GM18907 (cell line): ENCODE results near the gene CHST9.
"Not testable (repeated sequence)": the region's sequence is repeated elsewhere in the genome, so short reads cannot be mapped to it uniquely, and the experiment has no call there.

Experiments
- ATAC-seq: cut with Tn5 transposase; IDR thresholded peaks from one replicate; pipeline ENCODE4 v1.9.1; 2021; ENCODE audit warnings: mild to moderate bottlenecking, moderate library complexity; ENCODE audit not compliant: unreplicated experiment

The CHST9 gene

GRCh38 chr18:27009293-27009692 is 175.8 kb downstream of the CHST9 start:
- no peak for ATAC-seq

DNA sequence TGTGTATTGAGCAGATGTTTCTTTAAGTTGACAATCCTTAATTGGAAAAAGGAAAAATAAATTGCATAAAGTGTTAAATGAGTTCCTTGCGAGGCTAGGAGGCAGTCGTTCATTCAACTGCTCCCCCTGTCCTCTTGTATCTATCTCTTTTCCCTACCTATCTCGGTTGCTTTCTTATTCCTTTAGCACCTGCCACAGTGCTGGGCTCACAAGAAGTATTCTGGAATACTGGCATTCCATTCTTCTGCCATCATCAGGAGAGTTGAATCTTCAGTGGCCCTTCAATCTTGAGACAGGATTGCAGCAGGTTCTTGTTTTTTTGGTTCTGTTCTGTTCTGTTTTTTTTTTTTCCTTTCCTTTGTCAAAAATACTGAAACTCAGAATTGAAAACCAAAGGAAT is 176.5 kb downstream of the CHST9 start:
- ATAC-seq: no peak

- no peak for ATAC-seq
Measured at GRCh38 chr18:27007880-27008279, 177.2 kb downstream of the CHST9 start.

GRCh38 chr18:27005589-27005988 is 179.5 kb downstream of the CHST9 start:
- no peak for ATAC-seq

- no peak for ATAC-seq
Measured at GRCh38 chr18:27004056-27004829, 180.9 kb downstream of the CHST9 start.

- no peak for ATAC-seq
Measured at GRCh38 chr18:26999797-27000196, 185.3 kb downstream of the CHST9 start.

GRCh38 chr18:26993568-26993967 is 191.5 kb downstream of the CHST9 start:
- no peak for ATAC-seq

DNA sequence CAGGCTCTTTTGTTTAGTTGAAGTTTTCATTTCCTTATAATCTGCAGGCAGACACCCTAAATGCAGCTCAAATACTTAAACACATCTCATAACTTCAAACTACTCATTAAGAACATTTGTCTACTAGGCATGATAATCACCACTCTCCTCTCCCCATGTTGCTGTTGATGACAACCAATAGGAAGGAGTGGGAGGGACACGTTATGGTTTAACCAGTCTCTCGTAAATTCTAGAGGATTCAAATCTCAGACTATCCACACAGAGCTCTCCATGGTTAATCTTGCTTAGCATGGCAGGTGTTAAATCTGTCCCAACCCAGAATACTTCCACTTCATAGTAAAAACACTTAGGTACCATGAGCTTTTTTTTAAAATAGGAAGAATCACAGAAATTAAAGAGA is 192.2 kb downstream of the CHST9 start:
- ATAC-seq: no peak

GRCh38 chr18:26989842-26990241 is 195.3 kb downstream of the CHST9 start:
- no peak for ATAC-seq

DNA sequence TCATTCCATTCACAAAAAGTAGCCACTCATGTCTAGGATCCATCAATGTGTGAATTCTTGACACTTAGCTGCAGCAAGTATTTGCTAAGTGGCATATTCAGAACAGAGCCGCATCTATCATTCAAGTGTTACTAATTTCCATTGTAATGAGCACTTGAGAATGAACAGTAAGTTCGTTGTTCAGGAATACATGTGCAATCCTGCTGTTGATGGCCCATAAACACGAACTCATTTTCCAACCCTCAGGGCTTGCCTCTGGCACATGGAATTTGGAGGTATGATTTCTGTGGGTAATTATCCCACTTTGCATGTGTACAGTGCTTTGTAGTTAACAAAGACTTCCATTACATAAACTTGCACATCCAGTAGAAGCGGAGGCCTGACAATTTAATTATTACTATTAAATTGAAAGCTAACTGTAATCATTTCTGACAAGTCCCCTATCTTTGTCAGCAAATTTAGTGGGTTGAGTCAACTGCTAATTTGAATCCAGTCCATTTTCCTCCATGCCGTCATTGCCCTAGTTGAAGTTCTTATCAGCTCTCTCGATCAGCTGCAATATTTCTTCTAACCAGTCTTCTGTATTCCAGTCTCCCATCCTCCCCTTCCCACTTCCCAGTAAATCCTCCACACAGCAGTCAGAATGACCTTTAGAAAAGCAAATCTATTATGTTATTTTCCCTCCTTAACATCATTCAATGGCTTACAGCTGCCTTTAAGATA is 203.6 kb downstream of the CHST9 start:
- ATAC-seq: no peak

- ATAC-seq: peak; percentile 98
Measured at GRCh38 chr18:26978812-26979341, 206.2 kb downstream of the CHST9 start.

- ATAC-seq: no peak
Measured at GRCh38 chr18:26977781-26978180, 207.3 kb downstream of the CHST9 start.

DNA sequence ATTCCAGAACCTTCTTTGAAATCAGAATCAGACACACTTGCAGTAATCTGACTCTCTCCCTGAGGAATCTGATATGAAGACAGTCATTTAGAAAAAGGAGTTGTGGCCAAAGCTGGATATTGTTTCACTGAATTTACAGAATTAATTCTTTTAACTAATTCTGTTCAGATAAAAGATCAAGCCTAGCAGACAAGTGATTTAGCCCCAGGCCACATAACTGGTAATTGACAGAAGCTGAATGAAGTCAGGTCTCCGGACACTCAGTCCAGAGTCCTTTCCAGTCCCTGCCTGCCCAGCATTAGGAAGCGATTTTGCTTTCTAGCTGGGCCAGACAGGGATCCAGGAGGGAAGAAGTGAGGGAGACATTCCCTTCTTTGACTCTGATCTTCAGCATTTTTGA is 208.9 kb downstream of the CHST9 start:
- ATAC-seq: no peak

DNA sequence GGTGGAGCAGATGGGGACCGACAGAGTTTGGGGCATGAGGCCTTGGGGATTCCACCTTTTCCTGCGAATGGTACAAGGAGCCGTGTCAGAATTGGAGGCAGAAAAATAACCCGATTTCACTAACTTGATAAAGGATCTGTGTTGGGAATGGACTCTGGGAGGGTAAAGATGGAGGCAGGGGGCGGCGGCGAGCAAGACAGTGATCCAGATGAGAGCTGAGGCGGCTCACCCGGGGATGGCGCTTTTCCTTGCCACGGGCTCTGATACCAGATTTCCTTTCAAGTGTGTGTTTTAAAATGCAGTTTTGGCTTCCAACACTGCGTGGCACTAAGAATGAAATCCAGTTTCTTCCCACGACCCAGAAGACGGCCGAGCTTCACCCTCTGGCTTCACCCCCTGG is 212.6 kb downstream of the CHST9 start:
- ATAC-seq: not testable (repeated sequence)

DNA sequence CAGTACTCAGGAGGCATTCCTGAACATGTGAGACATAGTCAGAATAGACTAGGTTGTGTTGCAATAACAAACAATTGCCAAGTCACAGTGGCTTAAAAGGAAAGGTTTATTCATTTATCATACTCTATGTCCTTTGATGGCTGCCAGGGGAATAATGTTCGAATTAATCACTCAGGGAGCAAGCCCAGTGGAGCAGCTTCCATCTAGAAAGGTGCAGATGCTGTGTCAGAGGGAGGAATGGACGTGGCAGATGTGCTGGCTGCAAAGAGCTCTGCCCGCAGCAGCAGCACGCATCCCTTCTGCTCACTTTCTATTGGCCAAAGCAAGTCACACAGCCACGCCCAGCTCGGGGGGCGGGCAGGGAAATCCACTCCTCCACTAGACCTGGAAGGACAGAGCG is 213.7 kb downstream of the CHST9 start:
- ATAC-seq: no peak

- no peak for ATAC-seq
Measured at GRCh38 chr18:26970637-26971036, 214.5 kb downstream of the CHST9 start.

DNA sequence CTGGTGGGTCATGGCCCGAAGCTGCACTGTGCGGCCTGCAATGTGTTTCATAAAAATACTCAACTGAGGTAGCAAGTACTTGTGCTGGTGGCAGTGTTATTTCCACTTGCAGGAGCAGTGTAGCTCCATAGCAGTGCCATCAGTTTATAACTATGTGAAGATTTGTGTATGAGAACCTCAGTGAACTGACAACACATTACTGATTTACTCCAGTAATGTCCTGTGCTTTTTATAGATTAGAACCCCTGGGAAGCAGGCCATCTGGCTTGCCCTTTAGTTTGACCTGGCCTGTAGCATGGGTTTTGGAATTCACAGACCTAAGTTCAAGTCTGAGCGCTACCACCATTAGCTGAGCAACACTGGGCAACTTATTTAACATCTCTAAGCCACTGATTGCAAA is 219.9 kb downstream of the CHST9 start:
- ATAC-seq: no peak

GRCh38 chr18:26963292-26963691 is 221.8 kb downstream of the CHST9 start:
- no peak for ATAC-seq

DNA sequence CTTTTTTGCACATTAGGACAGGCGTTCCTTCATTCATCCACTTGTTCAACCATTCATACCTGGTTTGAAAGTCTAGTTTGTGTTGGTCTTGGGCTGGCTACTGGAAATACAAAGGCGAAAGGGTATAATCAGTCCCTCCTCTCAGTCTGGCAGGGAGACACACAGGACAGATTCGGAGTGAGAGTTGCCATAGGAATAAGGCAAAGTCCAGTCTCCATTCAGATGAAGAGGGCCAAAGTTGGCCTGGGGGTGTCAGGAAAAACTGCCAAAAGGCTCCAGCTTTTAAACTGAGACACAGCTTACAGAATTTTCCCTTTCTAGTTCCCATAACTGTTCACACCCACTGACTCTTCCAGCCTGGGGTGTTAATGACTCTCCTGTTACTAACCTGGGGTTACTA is 223.3 kb downstream of the CHST9 start:
- ATAC-seq: no peak

DNA sequence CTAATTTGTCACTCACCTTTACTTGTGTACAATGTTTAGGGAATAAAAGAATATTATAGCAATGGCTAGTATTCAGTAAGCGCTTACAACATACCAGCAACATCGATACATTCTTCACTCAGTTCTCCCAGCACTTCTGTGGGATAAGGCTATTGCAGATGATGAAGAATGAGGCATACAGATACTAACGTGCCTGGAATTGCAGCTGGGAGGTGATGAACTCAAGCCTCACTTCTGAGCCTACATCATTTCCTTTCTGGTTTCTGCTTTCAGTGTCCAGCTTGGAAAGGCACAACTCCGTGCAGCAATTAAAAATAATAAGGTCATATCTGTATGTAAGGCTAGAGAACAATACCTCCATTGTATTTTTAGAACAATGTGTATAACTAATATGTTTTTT is 224.2 kb downstream of the CHST9 start:
- ATAC-seq: no peak

GRCh38 chr18:26956863-26957262 is 228.2 kb downstream of the CHST9 start:
- ATAC-seq: no peak

DNA sequence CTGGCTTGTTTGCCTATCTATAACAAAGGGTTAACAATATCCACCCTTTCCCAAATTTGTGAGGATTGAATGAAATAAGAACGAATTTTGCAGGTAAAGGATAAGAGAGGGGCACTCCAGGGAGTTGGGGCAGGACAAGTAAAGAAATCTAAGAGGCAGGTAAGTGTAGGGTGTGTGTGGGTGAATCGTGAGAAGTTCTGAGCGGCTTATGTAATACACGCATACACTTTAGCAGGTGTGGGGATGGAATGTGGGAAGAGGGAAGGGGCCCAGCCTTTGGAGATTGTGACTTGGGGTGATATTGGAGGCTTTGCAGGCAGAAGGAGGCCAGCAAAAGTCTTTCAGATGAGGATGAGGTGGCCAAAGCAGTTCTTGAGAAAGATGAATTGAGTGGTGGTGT is 236.4 kb downstream of the CHST9 start:
- no peak for ATAC-seq
